ENCODE results near the gene SEMG2. TPM values are rescaled to one million over a fixed set of nuclear protein-coding genes. Genes with fewer than 3 reads are reported as not detected.

SEMG2 gene
- polyA plus RNA-seq, 1 donor (not counting 4 experiments of a cell fraction or from before 2014, with no cell fraction given), result not detected

DNA sequence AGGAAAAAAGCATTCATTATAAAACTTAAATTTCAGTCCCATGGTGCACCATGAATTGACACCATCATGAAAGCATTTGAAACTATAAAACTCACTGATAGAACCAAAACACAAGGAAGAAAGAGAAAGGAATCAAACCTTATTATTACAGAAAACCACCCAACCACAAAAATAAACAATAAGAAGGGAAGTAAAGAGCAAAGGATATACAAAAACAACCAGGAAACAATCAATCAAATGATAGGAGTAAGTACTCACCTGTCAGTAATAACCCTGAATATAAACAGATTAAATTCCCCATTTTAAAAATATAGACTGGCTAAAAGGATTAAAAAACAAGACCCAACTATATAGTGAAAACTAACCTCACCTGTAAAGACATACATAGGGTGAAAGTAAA, 27.4 kb downstream of the SEMG2 start:
- DNase-seq (ENCODE audit: low read depth, low spot score) (no peak), FAIRE-seq (no peak)
- Histone ChIP-seq H3K9ac (ENCODE audit: control insufficient read depth, extremely low read depth, insufficient read depth, low read length) (no peak overlapping the region), H3K4me1 (ENCODE audit: control insufficient read depth, extremely low read depth, insufficient read depth, low read length) (no peaks in the 10 kb centered on the region), H3K9me1 (ENCODE audit: control insufficient read depth, extremely low read depth, insufficient read depth, low read length) (no peaks in the 10 kb centered on the region), H3K4me2 (ENCODE audit: control insufficient read depth, extremely low read depth, insufficient read depth, low read depth, low read length) (no peak overlapping the region), H3K4me3 (ENCODE audit: control insufficient read depth in 2 of 3, extremely low read depth in 1 of 3, insufficient read depth in 2 of 3, low read depth in 1 of 3, low read length in 3 of 3) (no peak overlapping the region), H4K20me1 (ENCODE audit: control insufficient read depth, extremely low read depth, insufficient read depth, low read length) (no peaks in the 10 kb centered on the region), H3K36me3 (ENCODE audit: control insufficient read depth in 2 of 2, extremely low read depth in 1 of 2, insufficient read depth in 2 of 2, low read length in 2 of 2) (no peaks in the 10 kb centered on the region), H3K27me3 (ENCODE audit: control insufficient read depth, extremely low read depth, insufficient read depth, low read length) (peaks cover 6% of the 10 kb centered on the region), H3K9me3 (ENCODE audit: control insufficient read depth, low read depth, low read length) (no peaks in the 10 kb centered on the region), H3K27ac (ENCODE audit: control insufficient read depth, insufficient read depth, low read length) (no peak overlapping the region), H2AFZ (ENCODE audit: control insufficient read depth, low read length) (no peak overlapping the region), H3K79me2 (ENCODE audit: control insufficient read depth, insufficient read depth, low read length) (no peaks in the 10 kb centered on the region)
- TF ChIP-seq EZH2 (IDR thresholded peaks at IDR 0.05; ENCODE audit: low read length), result no peak
- TF ChIP-seq, protein P1, sequence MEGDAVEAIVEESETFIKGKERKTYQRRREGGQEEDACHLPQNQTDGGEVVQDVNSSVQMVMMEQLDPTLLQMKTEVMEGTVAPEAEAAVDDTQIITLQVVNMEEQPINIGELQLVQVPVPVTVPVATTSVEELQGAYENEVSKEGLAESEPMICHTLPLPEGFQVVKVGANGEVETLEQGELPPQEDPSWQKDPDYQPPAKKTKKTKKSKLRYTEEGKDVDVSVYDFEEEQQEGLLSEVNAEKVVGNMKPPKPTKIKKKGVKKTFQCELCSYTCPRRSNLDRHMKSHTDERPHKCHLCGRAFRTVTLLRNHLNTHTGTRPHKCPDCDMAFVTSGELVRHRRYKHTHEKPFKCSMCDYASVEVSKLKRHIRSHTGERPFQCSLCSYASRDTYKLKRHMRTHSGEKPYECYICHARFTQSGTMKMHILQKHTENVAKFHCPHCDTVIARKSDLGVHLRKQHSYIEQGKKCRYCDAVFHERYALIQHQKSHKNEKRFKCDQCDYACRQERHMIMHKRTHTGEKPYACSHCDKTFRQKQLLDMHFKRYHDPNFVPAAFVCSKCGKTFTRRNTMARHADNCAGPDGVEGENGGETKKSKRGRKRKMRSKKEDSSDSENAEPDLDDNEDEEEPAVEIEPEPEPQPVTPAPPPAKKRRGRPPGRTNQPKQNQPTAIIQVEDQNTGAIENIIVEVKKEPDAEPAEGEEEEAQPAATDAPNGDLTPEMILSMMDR (optimal IDR thresholded peaks at IDR 0.05 in 1 of 3, IDR thresholded peaks at IDR 0.05 in 1 of 3, conservative IDR thresholded peaks at IDR 0.05 in 1 of 3; ENCODE audit: extremely low read depth in 1 of 3, insufficient read depth in 2 of 3, low read length in 3 of 3), result no peak
- dilution Hi-C loops (cut with MboI; ENCODE audit: extremely low pct_ligation_motif_present, low sequenced_read_pairs), result no loop called here

DNA sequence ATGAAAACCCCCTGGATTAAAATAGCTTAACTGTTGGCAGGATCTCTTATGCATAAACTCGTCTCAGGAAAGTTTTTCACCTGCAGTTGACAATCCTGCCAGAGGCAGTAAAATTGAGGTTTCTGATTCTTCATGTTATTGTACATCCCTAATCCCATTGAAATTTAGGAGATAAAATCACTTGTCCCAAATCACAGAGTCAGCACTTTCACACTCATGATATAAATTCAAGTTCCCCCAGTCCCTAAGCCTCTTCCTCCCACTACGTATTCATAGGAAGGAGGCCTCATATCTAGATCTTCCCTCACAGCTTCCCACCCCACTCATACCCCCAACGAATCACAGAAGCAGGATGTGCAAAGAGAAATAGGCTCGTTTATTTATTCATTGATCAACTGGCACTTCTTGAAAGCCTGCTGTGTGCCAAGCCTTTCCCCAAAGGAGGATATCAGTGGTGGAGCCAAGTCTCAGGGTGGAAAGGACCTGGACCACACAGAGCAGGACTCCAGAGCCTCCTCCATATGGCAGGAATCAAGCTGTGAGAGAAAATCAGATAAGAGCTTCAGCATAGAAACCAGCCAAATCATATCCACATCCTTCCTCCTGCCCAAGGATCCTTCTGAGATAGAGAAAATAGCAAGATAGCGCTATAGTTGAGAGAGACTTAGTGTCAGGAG, 30.8 kb downstream of the SEMG2 start:
- DNase-seq (ENCODE audit: low read depth, low spot score), result no peak
- Histone ChIP-seq H3K36me3 (ENCODE audit: control insufficient read depth in 2 of 2, extremely low read depth in 1 of 2, insufficient read depth in 2 of 2, low read length in 2 of 2) (no peaks in the 10 kb centered on the region), H3K27ac (ENCODE audit: control insufficient read depth, insufficient read depth, low read length) (no peak overlapping the region), H3K27me3 (ENCODE audit: control insufficient read depth, extremely low read depth, insufficient read depth, low read length) (peaks cover 6% of the 10 kb centered on the region), H3K9me1 (ENCODE audit: control insufficient read depth, extremely low read depth, insufficient read depth, low read length) (no peaks in the 10 kb centered on the region), H3K4me1 (ENCODE audit: control insufficient read depth, extremely low read depth, insufficient read depth, low read length) (peaks cover 12% of the 10 kb centered on the region), H3K79me2 (ENCODE audit: control insufficient read depth, insufficient read depth, low read length) (no peaks in the 10 kb centered on the region), H4K20me1 (ENCODE audit: control insufficient read depth, extremely low read depth, insufficient read depth, low read length) (no peaks in the 10 kb centered on the region), H3K4me3 (ENCODE audit: control insufficient read depth in 2 of 3, extremely low read depth in 1 of 3, insufficient read depth in 2 of 3, low read depth in 1 of 3, low read length in 3 of 3) (no peak overlapping the region), H3K4me2 (ENCODE audit: control insufficient read depth, extremely low read depth, insufficient read depth, low read depth, low read length) (no peak overlapping the region), H3K9me3 (ENCODE audit: control insufficient read depth, low read depth, low read length) (no peaks in the 10 kb centered on the region), H2AFZ (ENCODE audit: control insufficient read depth, low read length) (no peak overlapping the region), H3K9ac (ENCODE audit: control insufficient read depth, extremely low read depth, insufficient read depth, low read length) (no peak overlapping the region)
- dilution Hi-C loops (cut with MboI; ENCODE audit: extremely low pct_ligation_motif_present, low sequenced_read_pairs), result no loop called here
- no peak for FAIRE-seq
- peak; percentile 19 for TF ChIP-seq EZH2 (IDR thresholded peaks at IDR 0.05; ENCODE audit: low read length)
- TF ChIP-seq, protein P1 (optimal IDR thresholded peaks at IDR 0.05 in 1 of 3, IDR thresholded peaks at IDR 0.05 in 1 of 3, conservative IDR thresholded peaks at IDR 0.05 in 1 of 3; ENCODE audit: extremely low read depth in 1 of 3, insufficient read depth in 2 of 3, low read length in 3 of 3), result no peak

All from keratinocyte (primary cell).